HepG2 (cell line): Measurements from ENCODE around the gene TRPC4. TPM values are rescaled to one million over a fixed set of nuclear protein-coding genes. Genes with fewer than 3 reads are reported as not detected.

Source experiments
- ATAC-seq: fragments of 200-7000 bp; cut with Tn5 transposase; 3 replicates; pipeline ENCODE4 v1.9.1; 2020; ENCODE audit warnings: mild to moderate bottlenecking, moderate library complexity
- BruUV-seq: library from RNA; stranded (reverse); fragments of 400-500 nt; replicated peaks from 2 replicates; lab custom pipeline; 2021; lab: Mats Ljungman, UMichigan
- CTCF ChIA-PET: fragments of 300-600 bp; formaldehyde crosslinking; extraction: SDS; loops from one replicate; lab custom pipeline; 2021; ENCODE audit warnings: low total read pairs, inconsistent platforms, low intra/inter-chr PET ratio; lab: Yijun Ruan, JAX
- POLR2A ChIA-PET: fragments of 350-600 bp; sonication (Branson Sonifier 250); formaldehyde crosslinking; loops from one replicate; lab custom pipeline; 2020; ENCODE audit warnings: antibody characterized with exemption, inconsistent platforms; lab: Yijun Ruan, JAX
- DNase-seq: peaks from one replicate; pipeline ENCODE4 v3.0.0-alpha.2; 2015; ENCODE audit warnings: low spot score
- FAIRE-seq: peaks from 3 replicates; lab custom pipeline; 2011; peaks lifted over from hg19 to GRCh38; lab: Jason Lieb, UNC
- H2AFZ ChIP-seq: one replicate; pipeline ENCODE4 v1.6.1; 2011; ENCODE audit warnings: low read length, inconsistent platforms
- H3K27ac ChIP-seq: fragments of 300-600 bp; 3 replicates; pipeline ENCODE4 v1.8.0; 2011; ENCODE audit warnings: mixed run types, mild to moderate bottlenecking, mixed read lengths, low read length, inconsistent platforms; ENCODE audit not compliant: insufficient read depth; ENCODE audit errors: extremely low read length
- H3K27me3 ChIP-seq, 2 experiments: fragments of 200-600 bp in 1 of 2; 2 replicates in 1 of 2; 3 replicates in 1 of 2; pipeline versions ENCODE4 v1.6.0 to v1.8.0; 2011; ENCODE audit warnings: low read length in 2 of 2, mild to moderate bottlenecking in 2 of 2, moderate library complexity in 2 of 2, inconsistent platforms in 1 of 2; ENCODE audit not compliant: insufficient read depth in 2 of 2, control insufficient read depth in 1 of 2
- H3K36me3 ChIP-seq, 2 experiments: fragments of 200-600 bp in 1 of 2; replicated peaks in 1 of 2; 2 replicates in 1 of 2; 3 replicates in 1 of 2; pipeline versions ENCODE4 v1.5.1 to v1.8.0; 2011; ENCODE audit warnings: low read length in 2 of 2, inconsistent platforms in 1 of 2; ENCODE audit not compliant: insufficient read depth in 2 of 2, control insufficient read depth in 1 of 2
- H3K4me1 ChIP-seq: 2 replicates; pipeline ENCODE4 v1.5.1; 2012; ENCODE audit warnings: low read length, inconsistent platforms; ENCODE audit not compliant: insufficient read depth
- H3K4me2 ChIP-seq: 2 replicates; pipeline ENCODE4 v1.6.0; 2011; ENCODE audit warnings: low read depth, low read length, inconsistent platforms
- H3K4me3 ChIP-seq, 3 experiments: fragments of 200-600 bp in 1 of 3; sonication (generic), shearing (Covaris generic) in 1 of 3; replicated peaks in 1 of 3; 2 replicates each; pipeline ENCODE4 v1.5.1; 2011 to 2016; ENCODE audit warnings: low read length in 3 of 3, inconsistent platforms in 2 of 3, low read depth in 2 of 3, mild to moderate bottlenecking in 2 of 3, control low read depth in 1 of 3, mixed read lengths in 1 of 3; ENCODE audit not compliant: insufficient read depth in 1 of 3
- H3K79me2 ChIP-seq: one replicate; pipeline ENCODE4 v1.6.1; 2011; ENCODE audit warnings: low read length, inconsistent platforms; ENCODE audit not compliant: insufficient read depth
- H3K9ac ChIP-seq: 2 replicates; pipeline ENCODE4 v1.6.0; 2011; ENCODE audit warnings: mild to moderate bottlenecking, low read depth, low read length, inconsistent platforms; ENCODE audit not compliant: insufficient read depth
- H3K9me3 ChIP-seq: 2 replicates; pipeline ENCODE4 v1.5.1; 2012; ENCODE audit warnings: mild to moderate bottlenecking, low read length
- H4K20me1 ChIP-seq: 2 replicates; pipeline ENCODE4 v1.6.0; 2011; ENCODE audit warnings: inconsistent platforms, mild to moderate bottlenecking, low read length, moderate library complexity; ENCODE audit not compliant: insufficient read depth
- EEA1 ChIP-seq: sonication (generic); formaldehyde crosslinking; IDR thresholded peaks from 2 replicates; pipeline ENCODE4 v1.5.1; 2020; ENCODE audit warnings: mild to moderate bottlenecking, missing genetic modification reagents, borderline replicate concordance
- NCOA5 ChIP-seq: sonication (generic); formaldehyde crosslinking; IDR thresholded peaks from 2 replicates; pipeline ENCODE4 v1.4.0; 2020; ENCODE audit warnings: missing genetic modification reagents
- NFE2 ChIP-seq: sonication (generic); formaldehyde crosslinking; IDR thresholded peaks from 2 replicates; pipeline ENCODE4 v1.4.0; 2020; ENCODE audit warnings: missing genetic modification reagents
- SNAPC2 ChIP-seq: sonication (generic); formaldehyde crosslinking; IDR thresholded peaks from 2 replicates; pipeline ENCODE4 v1.8.1; 2022; ENCODE audit warnings: mild to moderate bottlenecking, missing genetic modification reagents
- SP5 ChIP-seq: IDR thresholded peaks from 2 replicates; pipeline ENCODE4 v1.6.1; 2016; ENCODE audit warnings: low read depth, borderline replicate concordance
- ZBTB8A ChIP-seq: sonication (generic); formaldehyde crosslinking; IDR thresholded peaks from 2 replicates; pipeline ENCODE4 v1.4.0; 2020; ENCODE audit warnings: mild to moderate bottlenecking, low read depth, missing genetic modification reagents, borderline replicate concordance
- ZNF382 ChIP-seq: sonication (generic); formaldehyde crosslinking; IDR thresholded peaks from 2 replicates; pipeline ENCODE4 v1.5.0; 2020; ENCODE audit warnings: missing genetic modification reagents, mild to moderate bottlenecking, borderline replicate concordance
- ZNF530 ChIP-seq: sonication (generic); formaldehyde crosslinking; IDR thresholded peaks from 2 replicates; pipeline ENCODE4 v1.5.0; 2020; ENCODE audit warnings: low read depth, mild to moderate bottlenecking, missing genetic modification reagents
- ZNF598 ChIP-seq: sonication (generic); formaldehyde crosslinking; IDR thresholded peaks from 2 replicates; pipeline ENCODE4 v1.5.1; 2020; ENCODE audit warnings: mild to moderate bottlenecking, missing genetic modification reagents, borderline replicate concordance
- ZNF773 ChIP-seq: sonication (generic); formaldehyde crosslinking; IDR thresholded peaks from 2 replicates; pipeline ENCODE4 v1.4.0; 2020; ENCODE audit warnings: missing genetic modification reagents, borderline replicate concordance
- ZNF776 ChIP-seq: sonication (generic); formaldehyde crosslinking; IDR thresholded peaks from 2 replicates; pipeline ENCODE4 v1.4.0; 2020; ENCODE audit warnings: mild to moderate bottlenecking, missing genetic modification reagents
- WGBS: methylation state at CpG from one replicate; pipeline ENCODE4 v1.1.6; 2017; ENCODE audit warnings: low lambda C conversion rate; 5-methylcytosine and 5-hydroxymethylcytosine counted together
- in situ Hi-C: cut with HindIII; loops from 2 replicates; pipeline ENCODE4 v1.10.0; 2017; ENCODE audit warnings: low pct_unique_long_range_greater_than_20kb; ENCODE audit not compliant: extremely low pct_ligation_motif_present
- intact Hi-C: fragments of 100-400 bp; cut with micrococcal nuclease; formaldehyde crosslinking; loops from one replicate; pipeline ENCODE4 v1.10.0; 2022; ENCODE audit not compliant: unreplicated experiment
- polyA plus RNA-seq, 8 experiments: library from polyadenylated mRNA; depleted of rRNA in 3 of 8; stranded (reverse) in 7 of 8; unstranded in 1 of 8; fragments of >200 nt; fragmentation: Illumina TruSeq in 4 of 8; extraction: Trizol in 4 of 8; gene quantifications; 2 replicates each; pipeline versions ENCODE4 v1.2.1 to v1.2.3, GENCODE V29; 2011 to 2016; ENCODE audit warnings: low read depth in 4 of 8, missing spikeins in 1 of 8, mixed read lengths in 1 of 8; ENCODE audit not compliant: insufficient read depth in 1 of 8
- total RNA-seq, 5 experiments: library from RNA; depleted of rRNA; stranded (reverse); fragments of >200 nt; fragmentation: Illumina TruSeq; extraction: Trizol; gene quantifications; 2 replicates each; pipeline ENCODE4 v1.2.3, GENCODE V29; 2016; ENCODE audit warnings: low read depth in 1 of 5
- TF ChIP-seq, protein P1 (sequence below): sonication (generic); formaldehyde crosslinking; IDR thresholded peaks from 2 replicates; pipeline ENCODE4 v1.4.0; 2020; ENCODE audit warnings: missing genetic modification reagents, borderline replicate concordance
- TF ChIP-seq, protein P2 (sequence below): sonication (generic); formaldehyde crosslinking; IDR thresholded peaks from 2 replicates; pipeline ENCODE4; 2020; ENCODE audit warnings: missing genetic modification reagents, mild to moderate bottlenecking, borderline replicate concordance

Gene TRPC4
- total and polyA plus RNA-seq, 2 of the 13 experiments (the other 11 are each of a cell fraction or from before 2014, with no cell fraction given) = not detected

DNA sequence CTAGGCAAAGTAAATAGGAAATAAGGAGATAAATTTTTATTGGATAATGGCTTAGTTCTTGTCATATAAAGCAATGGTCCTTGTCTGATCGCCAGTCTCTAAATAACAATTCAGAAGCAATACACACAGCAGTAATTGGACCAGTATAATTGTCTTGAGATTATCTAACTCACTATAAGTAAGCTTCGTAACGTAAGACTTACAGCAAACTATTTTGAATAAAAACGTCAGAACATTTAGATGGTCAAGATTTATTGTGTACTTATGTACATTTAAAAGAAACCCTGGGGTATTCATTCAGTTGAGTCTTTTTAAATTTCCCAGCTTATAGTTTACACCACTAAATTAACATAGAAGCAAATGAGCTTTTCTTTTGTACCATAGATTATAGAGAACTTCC, 20.2 kb upstream of the TRPC4 start:
- in situ Hi-C loops (no loop called here), intact Hi-C loops (no loop called here)
- ATAC-seq (no peak), FAIRE-seq (no peak), DNase-seq (no peak)
- no TSS peak for BruUV-seq
- CTCF ChIA-PET = no interaction called here
- Histone ChIP-seq H3K4me1 (no peaks in the 10 kb centered on the region), H3K27ac (no peak overlapping the region), H2AFZ (no peak overlapping the region), H4K20me1 (no peaks in the 10 kb centered on the region), H3K9ac (no peak overlapping the region), H3K36me3 (no peaks in the 10 kb centered on the region), H3K27me3 (no peaks in the 10 kb centered on the region), H3K4me2 (no peak overlapping the region), H3K79me2 (no peaks in the 10 kb centered on the region), H3K4me3 (no peak overlapping the region), H3K9me3 (no peaks in the 10 kb centered on the region)
- 42% methylated on average over 4 of the region's 4 CpGs for WGBS
- TF ChIP-seq EEA1 (CRISPR knock-in tag) (no peak), NFE2 (CRISPR knock-in tag) (no peak)
- POLR2A ChIA-PET = no interaction called here

DNA sequence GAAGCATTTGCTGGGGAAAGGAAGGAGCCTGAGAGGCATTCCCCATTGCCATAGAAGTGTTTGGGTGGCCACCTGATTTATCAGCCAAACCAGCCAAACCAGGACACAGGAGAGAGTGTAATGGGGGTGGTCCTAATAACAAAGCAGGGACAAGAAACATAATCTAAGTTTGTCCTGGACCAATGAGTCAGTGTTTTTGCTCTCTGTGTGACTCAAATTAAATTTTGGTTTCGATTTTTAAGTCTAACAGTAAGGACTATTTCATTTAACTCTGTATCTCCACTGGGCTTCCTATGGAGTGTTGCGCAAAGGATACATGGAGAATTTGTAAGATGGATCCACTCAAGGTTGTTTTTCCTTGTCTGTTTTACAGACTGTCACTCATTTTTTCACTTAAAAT, 19.5 kb upstream of the TRPC4 start:
- Histone ChIP-seq H3K4me2 (no peak overlapping the region), H3K9me3 (no peaks in the 10 kb centered on the region), H4K20me1 (no peaks in the 10 kb centered on the region), H3K27ac (no peak overlapping the region), H3K9ac (no peak overlapping the region), H3K27me3 (no peaks in the 10 kb centered on the region), H3K4me3 (no peak overlapping the region), H2AFZ (no peak overlapping the region), H3K4me1 (no peaks in the 10 kb centered on the region), H3K36me3 (no peaks in the 10 kb centered on the region), H3K79me2 (no peaks in the 10 kb centered on the region)
- 48% methylated on average over 2 of the region's 2 CpGs for WGBS
- no TSS peak for BruUV-seq
- FAIRE-seq (no peak), DNase-seq (no peak), ATAC-seq (no peak)
- ChIA-PET POLR2A (no interaction called here), CTCF (no interaction called here)
- intact Hi-C loops (no loop called here), in situ Hi-C loops (no loop called here)
- no peak for TF ChIP-seq ZNF382 (CRISPR knock-in tag)
- TF ChIP-seq ZNF776 (CRISPR knock-in tag) = no peak
- no peak for TF ChIP-seq ZBTB8A (CRISPR knock-in tag)
- TF ChIP-seq ZNF773 = no peak
- TF ChIP-seq, protein P1, sequence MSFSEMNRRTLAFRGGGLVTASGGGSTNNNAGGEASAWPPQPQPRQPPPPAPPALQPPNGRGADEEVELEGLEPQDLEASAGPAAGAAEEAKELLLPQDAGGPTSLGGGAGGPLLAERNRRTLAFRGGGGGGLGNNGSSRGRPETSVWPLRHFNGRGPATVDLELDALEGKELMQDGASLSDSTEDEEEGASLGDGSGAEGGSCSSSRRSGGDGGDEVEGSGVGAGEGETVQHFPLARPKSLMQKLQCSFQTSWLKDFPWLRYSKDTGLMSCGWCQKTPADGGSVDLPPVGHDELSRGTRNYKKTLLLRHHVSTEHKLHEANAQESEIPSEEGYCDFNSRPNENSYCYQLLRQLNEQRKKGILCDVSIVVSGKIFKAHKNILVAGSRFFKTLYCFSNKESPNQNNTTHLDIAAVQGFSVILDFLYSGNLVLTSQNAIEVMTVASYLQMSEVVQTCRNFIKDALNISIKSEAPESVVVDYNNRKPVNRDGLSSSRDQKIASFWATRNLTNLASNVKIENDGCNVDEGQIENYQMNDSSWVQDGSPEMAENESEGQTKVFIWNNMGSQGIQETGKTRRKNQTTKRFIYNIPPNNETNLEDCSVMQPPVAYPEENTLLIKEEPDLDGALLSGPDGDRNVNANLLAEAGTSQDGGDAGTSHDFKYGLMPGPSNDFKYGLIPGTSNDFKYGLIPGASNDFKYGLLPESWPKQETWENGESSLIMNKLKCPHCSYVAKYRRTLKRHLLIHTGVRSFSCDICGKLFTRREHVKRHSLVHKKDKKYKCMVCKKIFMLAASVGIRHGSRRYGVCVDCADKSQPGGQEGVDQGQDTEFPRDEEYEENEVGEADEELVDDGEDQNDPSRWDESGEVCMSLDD = no peak
- no peak for TF ChIP-seq NCOA5 (CRISPR knock-in tag)
- no peak for TF ChIP-seq ZNF530 (CRISPR knock-in tag)
- TF ChIP-seq SP5 (CRISPR knock-in tag) = no peak
- TF ChIP-seq SNAPC2 = no peak
- TF ChIP-seq ZNF598 = no peak
- TF ChIP-seq, protein P2, sequence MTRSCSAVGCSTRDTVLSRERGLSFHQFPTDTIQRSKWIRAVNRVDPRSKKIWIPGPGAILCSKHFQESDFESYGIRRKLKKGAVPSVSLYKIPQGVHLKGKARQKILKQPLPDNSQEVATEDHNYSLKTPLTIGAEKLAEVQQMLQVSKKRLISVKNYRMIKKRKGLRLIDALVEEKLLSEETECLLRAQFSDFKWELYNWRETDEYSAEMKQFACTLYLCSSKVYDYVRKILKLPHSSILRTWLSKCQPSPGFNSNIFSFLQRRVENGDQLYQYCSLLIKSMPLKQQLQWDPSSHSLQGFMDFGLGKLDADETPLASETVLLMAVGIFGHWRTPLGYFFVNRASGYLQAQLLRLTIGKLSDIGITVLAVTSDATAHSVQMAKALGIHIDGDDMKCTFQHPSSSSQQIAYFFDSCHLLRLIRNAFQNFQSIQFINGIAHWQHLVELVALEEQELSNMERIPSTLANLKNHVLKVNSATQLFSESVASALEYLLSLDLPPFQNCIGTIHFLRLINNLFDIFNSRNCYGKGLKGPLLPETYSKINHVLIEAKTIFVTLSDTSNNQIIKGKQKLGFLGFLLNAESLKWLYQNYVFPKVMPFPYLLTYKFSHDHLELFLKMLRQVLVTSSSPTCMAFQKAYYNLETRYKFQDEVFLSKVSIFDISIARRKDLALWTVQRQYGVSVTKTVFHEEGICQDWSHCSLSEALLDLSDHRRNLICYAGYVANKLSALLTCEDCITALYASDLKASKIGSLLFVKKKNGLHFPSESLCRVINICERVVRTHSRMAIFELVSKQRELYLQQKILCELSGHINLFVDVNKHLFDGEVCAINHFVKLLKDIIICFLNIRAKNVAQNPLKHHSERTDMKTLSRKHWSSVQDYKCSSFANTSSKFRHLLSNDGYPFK (CRISPR knock-in tag) = no peak
